Stimulated activated memory B cell treated with anti-CD40 and anti-IgM and Interleukin-4, amounts not matched to agents 10 μg/mL and 1 μg/mL and 100 μg/mL, for 72 hours (primary cell): Measurements from ENCODE around the gene SPAG7.

ENCODE experiments used
- ATAC-seq: fragments of 150-1000 bp; cut with Tn5 transposase; 2 replicates; pipeline ENCODE4 v1.10.0; 2021
- H3K27ac Mint-ChIP-seq: one replicate; pipeline ENCODE4 v1.8.0; 2022; ENCODE audit warnings: mild to moderate bottlenecking, mixed read lengths
- H3K27me3 Mint-ChIP-seq: one replicate; pipeline ENCODE4 v1.8.0; 2022; ENCODE audit warnings: mixed read lengths
- H3K36me3 Mint-ChIP-seq: one replicate; pipeline ENCODE4 v1.8.0; 2022; ENCODE audit warnings: mixed read lengths
- H3K4me1 Mint-ChIP-seq: one replicate; pipeline ENCODE4 v1.8.0; 2022; ENCODE audit warnings: mixed read lengths
- H3K4me3 Mint-ChIP-seq: one replicate; pipeline ENCODE4 v1.8.0; 2022; ENCODE audit warnings: mild to moderate bottlenecking, moderate library complexity, mixed read lengths
- H3K9me3 Mint-ChIP-seq: one replicate; pipeline ENCODE4 v1.8.0; 2022; ENCODE audit warnings: mixed read lengths

The SPAG7 gene, protein sequence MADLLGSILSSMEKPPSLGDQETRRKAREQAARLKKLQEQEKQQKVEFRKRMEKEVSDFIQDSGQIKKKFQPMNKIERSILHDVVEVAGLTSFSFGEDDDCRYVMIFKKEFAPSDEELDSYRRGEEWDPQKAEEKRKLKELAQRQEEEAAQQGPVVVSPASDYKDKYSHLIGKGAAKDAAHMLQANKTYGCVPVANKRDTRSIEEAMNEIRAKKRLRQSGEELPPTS

GRCh38 chr17:4967539-4968485 lies at the start of gene SPAG7:
Gene SPAG7, minus strand, starts transcription at chr17:4967817. Its CDS starts 13 bp downstream, at chr17:4967804.
- Mint-ChIP-seq H3K36me3 (peaks cover 30% of the 10 kb centered on the region), H3K4me3 (no peak within 1 kb of the TSS), H3K27me3 (no peaks in the 10 kb centered on the region), H3K9me3 (no peaks in the 10 kb centered on the region), H3K27ac (no peak within 1 kb of the TSS), H3K4me1 (peaks cover 15% of the 10 kb centered on the region)
- peak; percentile 83 for ATAC-seq

DNA sequence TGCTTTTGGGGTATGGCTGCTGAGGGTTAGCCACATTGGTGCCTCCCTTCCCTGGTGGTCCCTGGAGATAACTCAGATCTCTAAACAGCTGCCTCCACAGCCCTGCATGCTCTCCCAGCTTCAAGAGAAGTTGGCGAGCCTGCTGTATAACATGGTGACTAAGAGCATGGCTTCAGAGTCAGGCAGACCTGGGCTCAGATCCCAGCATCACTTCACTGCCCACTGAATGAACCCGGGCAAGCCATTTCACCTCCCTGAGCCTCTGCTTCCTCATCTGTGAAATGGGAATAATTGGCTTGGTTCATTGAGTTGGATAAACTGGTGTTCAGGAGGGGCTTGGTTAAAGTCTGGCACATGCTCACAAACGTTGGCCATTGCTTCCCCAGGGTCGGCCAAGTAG lies 46.7 kb upstream of the SPAG7 start:
- peaks cover 18% of the 10 kb centered on the region for H3K4me1 Mint-ChIP-seq
- peaks cover 56% of the 10 kb centered on the region for H3K36me3 Mint-ChIP-seq
- H3K9me3 Mint-ChIP-seq, result no peaks in the 10 kb centered on the region
- no peak overlapping the region for H3K27ac Mint-ChIP-seq
- H3K27me3 Mint-ChIP-seq, result no peaks in the 10 kb centered on the region
- H3K4me3 Mint-ChIP-seq, result no peak overlapping the region
- no peak for ATAC-seq

- Mint-ChIP-seq H3K9me3 (no peaks in the 10 kb centered on the region), H3K4me1 (peaks cover 14% of the 10 kb centered on the region), H3K4me3 (no peak overlapping the region), H3K36me3 (peaks cover 66% of the 10 kb centered on the region), H3K27ac (no peak overlapping the region), H3K27me3 (no peaks in the 10 kb centered on the region)
- peak; percentile 31 for ATAC-seq
Measured at GRCh38 chr17:5011928-5012327, 44.3 kb upstream of the SPAG7 start.

- Mint-ChIP-seq H3K27me3 (no peaks in the 10 kb centered on the region), H3K27ac (no peak overlapping the region), H3K9me3 (no peaks in the 10 kb centered on the region), H3K4me3 (no peak overlapping the region), H3K4me1 (peaks cover 27% of the 10 kb centered on the region), H3K36me3 (peaks cover 75% of the 10 kb centered on the region)
- ATAC-seq, result no peak
Measured at GRCh38 chr17:5003214-5003867, 35.7 kb upstream of the SPAG7 start.

- H3K27me3 Mint-ChIP-seq, result no peaks in the 10 kb centered on the region
- H3K4me3 Mint-ChIP-seq, result no peak overlapping the region
- H3K36me3 Mint-ChIP-seq, result peaks cover 64% of the 10 kb centered on the region
- no peak overlapping the region for H3K27ac Mint-ChIP-seq
- ATAC-seq, result no peak
- H3K9me3 Mint-ChIP-seq, result no peaks in the 10 kb centered on the region
- H3K4me1 Mint-ChIP-seq, result peaks cover 28% of the 10 kb centered on the region
Measured at GRCh38 chr17:5002121-5002788, 34.6 kb upstream of the SPAG7 start.

- Mint-ChIP-seq H3K27me3 (peaks cover 4% of the 10 kb centered on the region), H3K36me3 (peaks cover 51% of the 10 kb centered on the region), H3K4me3 (no peak overlapping the region), H3K27ac (peak overlapping the region; percentile 85), H3K4me1 (peaks cover 34% of the 10 kb centered on the region), H3K9me3 (no peaks in the 10 kb centered on the region)
- no peak for ATAC-seq
Measured at GRCh38 chr17:5000237-5000639, 32.6 kb upstream of the SPAG7 start.

DNA sequence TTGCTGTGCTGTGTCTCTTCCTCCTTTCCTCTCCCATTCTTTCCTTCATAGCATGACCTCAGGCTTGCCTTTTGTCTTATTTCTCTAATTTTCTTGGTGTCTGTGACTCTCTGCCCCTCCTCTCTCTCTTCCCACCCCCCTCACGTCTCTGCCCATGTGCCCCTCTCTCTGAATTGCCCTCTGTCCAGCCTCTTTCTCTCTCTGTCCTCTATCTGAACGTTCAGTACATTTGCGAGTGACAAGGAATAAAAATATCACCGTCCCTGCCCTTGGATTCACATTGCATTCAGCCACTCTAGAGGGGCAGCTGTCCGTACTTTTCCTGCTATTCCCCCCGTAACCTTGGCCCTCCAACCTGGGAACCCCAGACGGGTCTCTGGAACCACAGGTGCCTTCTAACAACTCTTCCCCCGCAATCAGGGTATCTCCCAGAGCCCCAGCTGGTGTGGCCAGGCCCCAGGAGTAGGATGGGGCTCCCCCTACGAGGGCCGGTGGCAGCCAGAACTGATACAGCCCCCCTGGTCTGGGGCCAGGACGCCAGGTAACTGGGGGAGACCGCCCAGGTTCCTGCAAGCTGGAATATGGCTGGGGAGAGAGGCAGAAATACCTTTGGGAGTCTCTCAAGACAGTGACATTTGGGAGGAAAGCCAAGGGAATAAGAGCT lies 31.9 kb upstream of the SPAG7 start:
- Mint-ChIP-seq H3K4me1 (peaks cover 34% of the 10 kb centered on the region), H3K36me3 (peaks cover 44% of the 10 kb centered on the region), H3K9me3 (no peaks in the 10 kb centered on the region), H3K27me3 (peaks cover 10% of the 10 kb centered on the region), H3K27ac (peak overlapping the region; percentile 85), H3K4me3 (peak overlapping the region; percentile 97)
- ATAC-seq, result no peak

DNA sequence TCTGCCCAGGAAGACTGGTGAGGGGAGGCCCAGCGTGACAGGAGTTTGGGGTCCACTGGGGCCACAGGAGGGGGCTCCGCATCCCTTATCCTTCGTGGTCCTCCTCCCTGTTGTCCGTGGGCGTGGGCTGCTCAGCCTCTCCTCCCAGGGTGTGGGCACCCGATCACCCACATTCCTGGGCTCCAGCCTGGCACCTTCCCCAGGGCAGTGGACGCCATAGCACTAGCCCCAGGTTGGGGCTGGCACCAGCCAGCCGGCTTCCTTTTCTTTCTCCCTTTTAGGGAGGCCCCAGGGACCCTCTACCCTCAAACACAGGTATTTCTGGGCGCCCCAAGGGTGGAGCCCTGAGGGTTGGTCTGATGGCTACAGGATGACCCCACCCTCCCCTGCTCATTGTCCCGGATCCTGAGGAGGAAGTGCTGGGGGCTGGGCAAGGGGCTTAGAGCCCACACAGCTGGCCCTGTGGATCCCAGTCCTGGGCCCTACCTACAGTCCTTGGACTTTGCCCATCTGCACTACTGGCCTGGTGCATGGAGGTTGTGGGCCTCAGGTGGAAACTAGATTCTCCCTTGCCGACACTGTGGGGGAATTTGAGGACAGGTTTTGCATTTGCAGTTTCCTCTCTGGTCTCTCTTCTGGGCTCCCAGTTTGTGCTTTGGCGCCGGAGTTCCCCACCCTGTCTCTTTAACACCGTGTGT lies 31.3 kb upstream of the SPAG7 start:
- Mint-ChIP-seq H3K4me1 (peaks cover 34% of the 10 kb centered on the region), H3K4me3 (peak overlapping the region; percentile 97), H3K27ac (peak overlapping the region; percentile 85), H3K27me3 (peaks cover 10% of the 10 kb centered on the region), H3K36me3 (peaks cover 38% of the 10 kb centered on the region), H3K9me3 (no peaks in the 10 kb centered on the region)
- no peak for ATAC-seq

DNA sequence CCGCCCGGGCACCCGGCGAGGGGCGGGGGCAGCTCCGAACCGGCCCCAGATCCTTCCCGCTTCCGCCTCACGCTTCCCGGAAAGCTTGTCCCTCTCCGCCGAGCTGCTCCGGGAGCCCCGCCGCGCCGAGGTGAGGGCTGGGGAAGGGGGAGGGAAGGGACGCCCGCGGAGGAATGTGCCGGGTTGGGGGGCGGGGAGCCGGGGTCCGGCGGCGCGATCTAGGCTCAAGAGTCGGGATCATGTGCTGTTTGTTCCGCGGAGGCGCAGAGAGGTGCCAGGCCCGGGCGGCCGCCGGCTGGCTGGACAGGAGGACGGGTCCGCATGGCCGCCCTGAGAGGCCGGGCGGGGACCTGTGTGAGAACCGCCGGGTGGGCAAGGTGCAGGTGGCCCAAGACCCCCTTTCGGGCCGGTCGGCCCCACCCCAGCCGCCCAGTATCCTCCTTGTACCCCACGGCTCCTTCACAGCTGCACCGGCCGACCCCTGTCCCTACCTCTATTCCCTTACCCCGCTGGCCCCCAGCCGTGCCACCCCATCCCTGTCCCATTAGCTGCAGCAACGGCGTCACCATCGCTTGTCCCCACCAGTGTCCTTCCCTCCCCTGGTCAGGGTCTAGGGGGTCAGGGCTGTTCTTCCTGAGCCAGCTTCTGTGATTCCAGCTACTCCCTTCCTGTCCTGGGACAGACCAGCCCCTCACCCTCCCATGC lies 30.6 kb upstream of the SPAG7 start:
- peak overlapping the region; percentile 97 for H3K4me3 Mint-ChIP-seq
- peak; percentile 21 for ATAC-seq

GRCh38 chr17:4997302-4998026 lies 29.8 kb upstream of the SPAG7 start, which contains the start of the genes INCA1 and KIF1C:
Gene INCA1, minus strand, starts transcription at chr17:4997522. Its CDS starts 3,085 bp downstream, at chr17:4994437.
Gene KIF1C, plus strand, starts transcription at chr17:4997950. Its CDS starts 2,297 bp downstream, at chr17:5000247.
- Mint-ChIP-seq H3K36me3 (peaks cover 23% of the 10 kb centered on the region), H3K4me3 (peak within 1 kb of the TSS; percentile 97), H3K9me3 (no peaks in the 10 kb centered on the region), H3K27ac (peak within 1 kb of the TSS; percentile 85), H3K27me3 (peaks cover 10% of the 10 kb centered on the region), H3K4me1 (peaks cover 34% of the 10 kb centered on the region)
- peak; percentile 96 for ATAC-seq

More for the DNA sequence above, 30.6 kb upstream of the SPAG7 start:
- H3K36me3 Mint-ChIP-seq, result peaks cover 30% of the 10 kb centered on the region
- H3K4me1 Mint-ChIP-seq, result peaks cover 34% of the 10 kb centered on the region
- peak overlapping the region; percentile 85 for H3K27ac Mint-ChIP-seq
- no peaks in the 10 kb centered on the region for H3K9me3 Mint-ChIP-seq
- peaks cover 10% of the 10 kb centered on the region for H3K27me3 Mint-ChIP-seq

GRCh38 chr17:4994081-4994595 lies 26.5 kb upstream of the SPAG7 start:
- ATAC-seq, result no peak

GRCh38 chr17:4987767-4988567 lies 20.4 kb upstream of the SPAG7 start:
- H3K4me3 Mint-ChIP-seq, result peak overlapping the region; percentile 94
- peak; percentile 58 for ATAC-seq
- peaks cover 39% of the 10 kb centered on the region for H3K4me1 Mint-ChIP-seq
- H3K9me3 Mint-ChIP-seq, result no peaks in the 10 kb centered on the region
- no peaks in the 10 kb centered on the region for H3K27me3 Mint-ChIP-seq
- H3K27ac Mint-ChIP-seq, result peak overlapping the region; percentile 94
- peaks cover 13% of the 10 kb centered on the region for H3K36me3 Mint-ChIP-seq

More at GRCh38 chr17:4994081-4994595, 26.5 kb upstream of the SPAG7 start:
- H3K36me3 Mint-ChIP-seq, result peaks cover 5% of the 10 kb centered on the region
- peaks cover 10% of the 10 kb centered on the region for H3K27me3 Mint-ChIP-seq
- H3K4me1 Mint-ChIP-seq, result peaks cover 24% of the 10 kb centered on the region
- H3K4me3 Mint-ChIP-seq, result no peak overlapping the region
- no peaks in the 10 kb centered on the region for H3K9me3 Mint-ChIP-seq
- H3K27ac Mint-ChIP-seq, result no peak overlapping the region
